ENCODE results near the gene DEFB113.

Gene DEFB113

DNA sequence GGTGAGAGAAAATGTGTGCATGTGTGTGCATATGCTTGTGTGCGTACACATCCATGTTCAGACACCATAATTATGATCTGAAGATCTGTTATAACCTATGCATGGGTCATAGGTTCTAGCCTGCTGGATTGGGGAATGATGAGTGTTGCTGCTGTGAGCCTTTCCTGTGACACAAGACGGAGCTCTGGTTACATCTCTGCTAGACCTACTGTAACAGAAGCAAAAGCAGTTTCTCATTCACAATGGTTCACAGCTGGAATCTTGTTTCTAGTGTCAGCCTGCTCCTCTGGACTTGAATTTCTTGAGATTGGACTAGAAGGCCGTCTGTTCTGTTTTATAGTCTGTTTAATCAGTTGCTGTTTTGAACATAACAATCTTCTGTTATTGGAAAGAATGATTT is 45.6 kb downstream of the DEFB113 start:
- DNase-seq (ENCODE audit: low read depth, low spot score) = no peak
- TF ChIP-seq, protein P1, sequence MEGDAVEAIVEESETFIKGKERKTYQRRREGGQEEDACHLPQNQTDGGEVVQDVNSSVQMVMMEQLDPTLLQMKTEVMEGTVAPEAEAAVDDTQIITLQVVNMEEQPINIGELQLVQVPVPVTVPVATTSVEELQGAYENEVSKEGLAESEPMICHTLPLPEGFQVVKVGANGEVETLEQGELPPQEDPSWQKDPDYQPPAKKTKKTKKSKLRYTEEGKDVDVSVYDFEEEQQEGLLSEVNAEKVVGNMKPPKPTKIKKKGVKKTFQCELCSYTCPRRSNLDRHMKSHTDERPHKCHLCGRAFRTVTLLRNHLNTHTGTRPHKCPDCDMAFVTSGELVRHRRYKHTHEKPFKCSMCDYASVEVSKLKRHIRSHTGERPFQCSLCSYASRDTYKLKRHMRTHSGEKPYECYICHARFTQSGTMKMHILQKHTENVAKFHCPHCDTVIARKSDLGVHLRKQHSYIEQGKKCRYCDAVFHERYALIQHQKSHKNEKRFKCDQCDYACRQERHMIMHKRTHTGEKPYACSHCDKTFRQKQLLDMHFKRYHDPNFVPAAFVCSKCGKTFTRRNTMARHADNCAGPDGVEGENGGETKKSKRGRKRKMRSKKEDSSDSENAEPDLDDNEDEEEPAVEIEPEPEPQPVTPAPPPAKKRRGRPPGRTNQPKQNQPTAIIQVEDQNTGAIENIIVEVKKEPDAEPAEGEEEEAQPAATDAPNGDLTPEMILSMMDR (IDR thresholded peaks at IDR 0.05; ENCODE audit: low read depth, low read length) = no peak
- in situ Hi-C loops (cut with HindIII; ENCODE audit: low sequenced_read_pairs) = no loop called here
- no peak overlapping the region for H3K4me3 ChIP-seq (ENCODE audit: low read depth, low read length)

DNA sequence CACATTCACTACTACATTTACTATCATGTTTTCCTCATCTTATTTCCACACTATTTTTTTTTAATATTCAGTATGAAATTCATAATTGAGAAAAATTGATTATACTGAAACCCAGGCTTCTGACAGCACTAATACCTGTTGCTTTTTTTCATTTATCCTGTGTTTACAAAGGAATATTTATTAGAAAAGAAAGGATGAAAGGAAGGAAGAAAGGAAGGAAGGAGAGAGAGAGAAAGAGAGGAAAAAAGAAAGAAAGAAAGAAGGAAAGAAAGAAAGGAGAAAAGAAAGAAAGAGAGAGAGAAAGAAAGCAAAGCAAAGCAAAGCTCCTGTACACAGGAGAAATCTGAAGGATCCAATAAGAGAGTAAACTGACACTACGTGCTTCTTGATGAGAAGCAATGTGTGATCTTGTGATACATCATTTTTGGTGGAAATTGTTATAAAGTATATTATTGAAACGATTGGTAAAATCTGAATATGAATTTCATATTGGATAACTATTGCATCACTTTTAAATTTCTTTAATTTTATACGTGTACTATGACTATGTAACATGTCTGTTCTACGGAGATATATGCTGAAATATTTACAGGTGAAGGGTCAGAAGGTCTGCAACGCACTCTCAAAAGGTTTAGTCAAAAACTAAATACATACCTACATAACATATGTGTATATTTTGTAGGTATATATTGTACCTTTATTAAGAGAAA is 49.3 kb downstream of the DEFB113 start:
- TF ChIP-seq, protein P1 (IDR thresholded peaks at IDR 0.05; ENCODE audit: low read depth, low read length) = no peak
- DNase-seq (ENCODE audit: low read depth, low spot score) = no peak
- in situ Hi-C loops (cut with HindIII; ENCODE audit: low sequenced_read_pairs) = no loop called here
- no peak overlapping the region for H3K4me3 ChIP-seq (ENCODE audit: low read depth, low read length)

DNA sequence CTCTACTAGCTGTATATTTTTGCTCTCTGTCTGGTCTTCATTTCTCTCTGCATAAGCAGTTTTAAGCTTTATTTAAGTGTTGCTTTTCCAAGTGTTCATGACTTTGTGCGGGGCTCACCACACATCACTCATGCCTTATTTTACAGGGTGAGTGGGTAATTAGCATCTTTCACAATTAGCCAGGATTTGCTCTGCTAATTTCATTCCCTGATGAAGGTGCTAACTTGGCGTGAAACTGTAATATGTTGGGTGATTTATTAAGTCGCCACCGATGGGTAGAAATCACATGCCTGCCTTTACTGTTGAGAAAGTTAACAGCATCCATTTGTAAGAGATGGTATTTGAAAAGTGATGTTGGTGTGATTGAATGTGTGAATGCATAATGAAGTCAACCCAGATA is 50.2 kb downstream of the DEFB113 start:
- in situ Hi-C loops (cut with HindIII; ENCODE audit: low sequenced_read_pairs) = no loop called here
- no peak overlapping the region for H3K4me3 ChIP-seq (ENCODE audit: low read depth, low read length)
- TF ChIP-seq, protein P1 (IDR thresholded peaks at IDR 0.05; ENCODE audit: low read depth, low read length) = no peak
- DNase-seq (ENCODE audit: low read depth, low spot score) = no peak

DNA sequence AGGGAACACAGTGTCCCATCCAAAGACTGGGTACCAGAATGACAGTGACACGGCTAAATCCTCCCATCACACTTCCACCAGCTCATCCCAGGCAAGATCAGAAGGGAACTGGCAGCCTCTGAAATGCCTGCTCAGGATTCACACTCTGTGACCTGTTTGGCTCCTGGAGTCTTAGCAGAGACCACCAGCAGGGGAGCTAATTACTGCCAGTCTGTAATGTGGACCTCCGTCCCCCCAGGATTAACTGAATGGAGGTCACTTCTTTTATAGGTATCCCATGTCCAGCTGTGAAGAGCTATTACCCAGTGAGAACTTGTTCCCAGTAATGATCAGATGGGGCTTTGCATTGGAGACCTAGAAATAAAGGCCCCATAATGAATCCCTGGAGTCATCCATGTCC is 50.6 kb downstream of the DEFB113 start:
- H3K4me3 ChIP-seq (ENCODE audit: low read depth, low read length) = no peak overlapping the region
- TF ChIP-seq, protein P1 (IDR thresholded peaks at IDR 0.05; ENCODE audit: low read depth, low read length) = no peak
- no peak for DNase-seq (ENCODE audit: low read depth, low spot score)
- in situ Hi-C loops (cut with HindIII; ENCODE audit: low sequenced_read_pairs) = no loop called here
